Ramos (cell line): ENCODE data around the gene PNMA5.

Source experiments
- in situ Hi-C: fragments of 300-500 bp; cut with MboI; formaldehyde crosslinking; loops from one replicate; pipeline ENCODE4 v1.14.3; 2022; ENCODE audit warnings: low sequenced_read_pairs; ENCODE audit not compliant: unreplicated experiment

Gene PNMA5

DNA sequence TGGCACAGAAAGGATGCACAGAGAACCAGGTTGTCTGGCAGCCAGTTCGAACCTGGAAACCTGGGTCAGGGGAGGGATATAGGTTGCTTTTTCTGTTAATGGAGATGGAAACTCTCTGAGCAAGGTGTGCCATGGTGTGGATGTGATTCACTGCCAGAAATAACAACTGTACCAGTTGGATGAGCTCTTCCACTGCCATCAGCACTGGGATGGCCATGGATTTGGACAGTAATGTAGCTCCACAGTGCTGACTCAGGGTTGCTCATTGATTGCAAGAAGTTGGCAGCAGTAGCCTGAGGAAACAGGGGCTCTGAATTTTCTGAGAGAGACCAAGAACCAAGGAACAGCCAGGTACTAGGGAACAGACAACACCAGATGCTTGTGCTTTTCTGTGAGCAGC, 33.8 kb downstream of the PNMA5 start:
- in situ Hi-C loops, result loop anchor here (25.0 kb wide), 1 partner anchor 552 kb away; the partner anchor contains the start of gene ATP2B3

GRCh38 chrX:152959626-152960025, 34.3 kb downstream of the PNMA5 start:
- in situ Hi-C loops, result loop anchor here (25.0 kb wide), 1 partner anchor 553 kb away; the partner anchor contains the start of gene ATP2B3

GRCh38 chrX:152958524-152959465, 35.1 kb downstream of the PNMA5 start:
- in situ Hi-C loops, result loop anchor here (25.0 kb wide), 1 partner anchor 554 kb away; the partner anchor contains the start of gene ATP2B3

- in situ Hi-C loops, result loop anchor here (25.0 kb wide), 1 partner anchor 554 kb away; the partner anchor contains the start of gene ATP2B3
Measured at GRCh38 chrX:152958047-152958446, 35.9 kb downstream of the PNMA5 start.

DNA sequence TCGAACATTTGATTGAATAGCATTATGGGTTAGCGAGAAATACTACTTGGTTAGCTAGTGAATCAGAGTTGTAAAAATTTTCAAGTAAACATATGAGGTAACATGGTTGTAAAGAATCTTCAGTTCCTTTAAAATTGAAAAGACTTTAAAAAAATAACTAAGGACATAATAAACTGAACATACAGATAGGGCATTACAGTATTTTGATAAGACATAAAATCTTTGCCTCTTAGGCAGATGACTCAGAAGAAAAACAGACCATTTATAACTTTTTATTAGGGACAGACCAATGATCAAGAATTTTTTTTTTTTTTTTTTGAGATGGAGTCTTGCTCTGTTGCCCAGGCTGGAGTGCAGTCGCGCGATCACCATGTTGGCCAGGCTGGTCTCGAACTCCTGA, 43.1 kb downstream of the PNMA5 start:
- in situ Hi-C loops, result loop anchor here (25.0 kb wide), 1 partner anchor 562 kb away; the partner anchor contains the start of gene ATP2B3

DNA sequence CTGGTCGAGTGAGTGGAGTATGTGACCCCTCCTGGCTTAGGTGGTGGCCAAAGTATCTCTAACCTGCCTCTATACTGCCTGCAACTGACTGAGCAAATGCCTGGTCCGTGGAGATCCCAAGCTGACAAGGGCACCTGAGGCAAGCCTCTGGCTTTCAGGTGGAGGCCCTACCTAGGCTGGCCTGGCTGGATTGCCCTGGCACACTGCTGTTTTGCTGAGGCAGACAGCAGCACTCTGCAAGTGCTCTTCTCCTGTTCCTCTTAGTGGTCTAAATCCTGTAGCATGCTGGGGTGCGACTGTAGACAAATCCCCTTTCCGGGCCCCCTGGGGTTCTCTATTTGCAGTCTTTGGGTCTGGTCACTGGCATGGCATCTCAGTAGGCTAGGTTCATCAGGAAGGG, 44.8 kb downstream of the PNMA5 start:
- in situ Hi-C loops, result loop anchor here (10.0 kb wide), 1 partner anchor 716 kb away; no protein-coding TSS in a partner anchor

- in situ Hi-C loops, result loop anchor here (10.0 kb wide), 1 partner anchor 718 kb away; no protein-coding TSS in a partner anchor
Measured at GRCh38 chrX:152946681-152947080, 47.2 kb downstream of the PNMA5 start.

GRCh38 chrX:152945021-152945979, 48.6 kb downstream of the PNMA5 start:
- in situ Hi-C loops, result loop anchor here (10.0 kb wide), 1 partner anchor 720 kb away; no protein-coding TSS in a partner anchor

DNA sequence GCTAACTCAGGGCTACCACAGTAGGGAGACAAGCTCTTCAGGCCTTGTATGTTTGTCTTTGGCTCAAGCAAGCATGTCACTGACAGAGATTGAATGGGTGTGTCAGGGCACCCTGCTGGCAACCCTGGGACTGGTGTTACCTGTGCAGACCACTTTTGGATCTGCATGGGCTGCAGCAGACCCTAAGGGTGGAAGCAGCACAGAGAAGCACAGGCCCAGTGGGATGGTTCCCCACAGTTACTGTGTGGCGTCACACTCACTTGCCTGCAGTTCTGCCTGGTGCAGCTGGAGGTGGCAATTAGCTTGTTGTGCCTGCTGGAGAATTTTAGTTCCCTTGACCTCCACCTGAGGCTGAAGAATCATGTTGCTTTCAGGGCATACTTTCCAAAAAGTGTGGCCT, 50.1 kb downstream of the PNMA5 start:
- in situ Hi-C loops, result loop anchor here (10.0 kb wide), 1 partner anchor 721 kb away; no protein-coding TSS in a partner anchor

DNA sequence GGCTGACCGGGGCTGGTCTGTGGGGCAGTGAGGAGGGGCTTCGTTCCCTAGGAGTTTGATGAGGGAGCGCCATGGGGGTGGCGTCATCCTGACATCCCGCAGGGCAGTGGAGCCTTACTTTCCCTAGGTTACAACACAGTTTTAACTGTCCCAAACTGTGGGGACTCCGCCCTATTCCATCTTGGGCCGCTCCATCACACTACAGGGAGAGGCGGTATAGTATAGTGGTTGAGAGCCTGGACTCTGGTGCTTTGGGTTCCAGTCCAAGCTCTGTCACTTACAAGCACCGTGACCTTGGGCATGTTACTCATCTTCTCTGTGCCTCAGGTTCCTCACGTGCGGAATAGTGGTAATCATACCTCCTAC, 51.9 kb downstream of the PNMA5 start:
- in situ Hi-C loops, result loop anchor here (10.0 kb wide), 1 partner anchor 723 kb away; no protein-coding TSS in a partner anchor

GRCh38 chrX:152941328-152942076, 52.4 kb downstream of the PNMA5 start:
- in situ Hi-C loops, result loop anchor here (10.0 kb wide), 1 partner anchor 723 kb away; no protein-coding TSS in a partner anchor
